Mesothelial cell of epicardium (in vitro differentiated cells): Measurements from ENCODE around the gene PIGV. TPM values are rescaled to one million over a fixed set of nuclear protein-coding genes. Genes with fewer than 3 reads are reported as not detected.

Experiments
- DNase-seq, 2 experiments: peaks; one replicate each; pipeline ENCODE4 v3.0.0; 2021; ENCODE audit warnings: low spot score in 2 of 2; ENCODE audit not compliant: unreplicated experiment in 2 of 2
- H3K27ac Mint-ChIP-seq: 2 replicates; pipeline ENCODE4 v1.8.0; 2021; ENCODE audit warnings: mixed read lengths
- H3K27me3 Mint-ChIP-seq: 2 replicates; pipeline ENCODE4 v1.8.0; 2021; ENCODE audit warnings: low read depth, mixed read lengths
- H3K36me3 Mint-ChIP-seq: 2 replicates; pipeline ENCODE4 v1.8.0; 2021; ENCODE audit warnings: mixed read lengths
- H3K4me1 Mint-ChIP-seq: 2 replicates; pipeline ENCODE4 v1.8.0; 2021; ENCODE audit warnings: mixed read lengths
- H3K4me3 Mint-ChIP-seq: 2 replicates; pipeline ENCODE4 v1.8.0; 2021; ENCODE audit warnings: mild to moderate bottlenecking, moderate library complexity, mixed read lengths
- H3K9me3 Mint-ChIP-seq: 2 replicates; pipeline ENCODE4 v1.8.0; 2021; ENCODE audit warnings: mixed read lengths
- total RNA-seq: library from RNA; stranded (reverse); gene quantifications from 3 replicates; pipeline ENCODE4 v1.2.1, GENCODE V29; 2021
- TF ChIP-seq, protein P1 (sequence below): fragments of 200-600 bp; sonication (generic); IDR thresholded peaks from one replicate; pipeline ENCODE4 v1.5.0; 2021; ENCODE audit warnings: antibody characterized with exemption; ENCODE audit not compliant: unreplicated experiment

Gene PIGV
- total RNA-seq, 1 donor from 2014 or later: 13.1 TPM

DNA sequence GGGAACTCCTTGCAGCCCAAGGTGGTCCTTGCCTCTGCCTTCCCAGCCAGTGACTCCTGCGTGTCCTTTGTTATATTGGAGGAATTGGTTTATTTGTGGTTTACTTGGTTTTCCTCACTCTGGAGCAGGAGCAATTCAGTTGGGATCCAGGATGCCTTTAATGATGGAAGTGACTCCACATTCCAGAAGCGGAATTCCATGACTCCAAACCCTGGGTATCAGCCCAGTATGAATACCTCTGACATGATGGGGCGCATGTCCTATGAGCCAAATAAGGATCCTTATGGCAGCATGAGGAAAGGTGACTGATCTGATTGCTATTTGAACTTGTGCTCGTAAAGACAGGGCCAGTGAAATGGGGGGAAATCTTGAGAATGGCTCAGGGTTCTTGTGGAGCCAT lies 15.1 kb upstream of the PIGV start:
- H3K36me3 Mint-ChIP-seq: peaks cover 76% of the 10 kb centered on the region
- H3K4me3 Mint-ChIP-seq: no peak overlapping the region
- no peak for DNase-seq
- H3K4me1 Mint-ChIP-seq: peaks cover 34% of the 10 kb centered on the region
- no peak overlapping the region for H3K27ac Mint-ChIP-seq
- H3K27me3 Mint-ChIP-seq: no peaks in the 10 kb centered on the region
- no peaks in the 10 kb centered on the region for H3K9me3 Mint-ChIP-seq
- TF ChIP-seq, protein P1, sequence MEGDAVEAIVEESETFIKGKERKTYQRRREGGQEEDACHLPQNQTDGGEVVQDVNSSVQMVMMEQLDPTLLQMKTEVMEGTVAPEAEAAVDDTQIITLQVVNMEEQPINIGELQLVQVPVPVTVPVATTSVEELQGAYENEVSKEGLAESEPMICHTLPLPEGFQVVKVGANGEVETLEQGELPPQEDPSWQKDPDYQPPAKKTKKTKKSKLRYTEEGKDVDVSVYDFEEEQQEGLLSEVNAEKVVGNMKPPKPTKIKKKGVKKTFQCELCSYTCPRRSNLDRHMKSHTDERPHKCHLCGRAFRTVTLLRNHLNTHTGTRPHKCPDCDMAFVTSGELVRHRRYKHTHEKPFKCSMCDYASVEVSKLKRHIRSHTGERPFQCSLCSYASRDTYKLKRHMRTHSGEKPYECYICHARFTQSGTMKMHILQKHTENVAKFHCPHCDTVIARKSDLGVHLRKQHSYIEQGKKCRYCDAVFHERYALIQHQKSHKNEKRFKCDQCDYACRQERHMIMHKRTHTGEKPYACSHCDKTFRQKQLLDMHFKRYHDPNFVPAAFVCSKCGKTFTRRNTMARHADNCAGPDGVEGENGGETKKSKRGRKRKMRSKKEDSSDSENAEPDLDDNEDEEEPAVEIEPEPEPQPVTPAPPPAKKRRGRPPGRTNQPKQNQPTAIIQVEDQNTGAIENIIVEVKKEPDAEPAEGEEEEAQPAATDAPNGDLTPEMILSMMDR: no peak

DNA sequence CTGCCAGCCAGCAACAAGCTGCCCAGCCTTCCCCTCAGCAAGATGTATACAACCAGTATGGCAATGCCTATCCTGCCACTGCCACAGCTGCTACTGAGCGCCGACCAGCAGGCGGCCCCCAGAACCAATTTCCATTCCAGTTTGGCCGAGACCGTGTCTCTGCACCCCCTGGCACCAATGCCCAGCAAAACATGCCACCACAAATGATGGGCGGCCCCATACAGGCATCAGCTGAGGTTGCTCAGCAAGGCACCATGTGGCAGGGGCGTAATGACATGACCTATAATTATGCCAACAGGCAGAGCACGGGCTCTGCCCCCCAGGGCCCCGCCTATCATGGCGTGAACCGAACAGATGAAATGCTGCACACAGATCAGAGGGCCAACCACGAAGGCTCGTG lies 13.3 kb upstream of the PIGV start:
- peaks cover 76% of the 10 kb centered on the region for H3K36me3 Mint-ChIP-seq
- peak overlapping the region; percentile 34 for H3K27ac Mint-ChIP-seq
- no peaks in the 10 kb centered on the region for H3K9me3 Mint-ChIP-seq
- TF ChIP-seq, protein P1: no peak
- no peaks in the 10 kb centered on the region for H3K27me3 Mint-ChIP-seq
- DNase-seq: no peak
- H3K4me3 Mint-ChIP-seq: no peak overlapping the region
- H3K4me1 Mint-ChIP-seq: peaks cover 19% of the 10 kb centered on the region

GRCh38 chr1:26775666-26776065 lies 12.1 kb upstream of the PIGV start:
- peaks cover 19% of the 10 kb centered on the region for H3K4me1 Mint-ChIP-seq
- H3K4me3 Mint-ChIP-seq: no peak overlapping the region
- peak overlapping the region; percentile 86 for H3K27ac Mint-ChIP-seq
- no peaks in the 10 kb centered on the region for H3K27me3 Mint-ChIP-seq
- H3K9me3 Mint-ChIP-seq: no peaks in the 10 kb centered on the region
- DNase-seq: no peak
- H3K36me3 Mint-ChIP-seq: peaks cover 74% of the 10 kb centered on the region
- TF ChIP-seq, protein P1: no peak

DNA sequence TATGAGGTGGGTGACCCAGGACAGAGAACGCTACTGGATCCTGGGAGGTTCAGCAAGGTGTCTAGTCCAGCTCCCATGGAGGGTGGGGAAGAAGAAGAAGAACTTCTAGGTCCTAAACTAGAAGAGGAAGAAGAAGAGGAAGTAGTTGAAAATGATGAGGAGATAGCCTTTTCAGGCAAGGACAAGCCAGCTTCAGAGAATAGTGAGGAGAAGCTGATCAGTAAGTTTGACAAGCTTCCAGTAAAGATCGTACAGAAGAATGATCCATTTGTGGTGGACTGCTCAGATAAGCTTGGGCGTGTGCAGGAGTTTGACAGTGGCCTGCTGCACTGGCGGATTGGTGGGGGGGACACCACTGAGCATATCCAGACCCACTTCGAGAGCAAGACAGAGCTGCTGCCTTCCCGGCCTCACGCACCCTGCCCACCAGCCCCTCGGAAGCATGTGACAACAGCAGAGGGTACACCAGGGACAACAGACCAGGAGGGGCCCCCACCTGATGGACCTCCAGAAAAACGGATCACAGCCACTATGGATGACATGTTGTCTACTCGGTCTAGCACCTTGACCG lies 8.6 kb upstream of the PIGV start:
- H3K27ac Mint-ChIP-seq: peak overlapping the region; percentile 36
- no peaks in the 10 kb centered on the region for H3K27me3 Mint-ChIP-seq
- no peaks in the 10 kb centered on the region for H3K9me3 Mint-ChIP-seq
- no peak overlapping the region for H3K4me3 Mint-ChIP-seq
- TF ChIP-seq, protein P1: no peak
- DNase-seq: no peak
- peaks cover 15% of the 10 kb centered on the region for H3K4me1 Mint-ChIP-seq
- H3K36me3 Mint-ChIP-seq: peaks cover 55% of the 10 kb centered on the region

GRCh38 chr1:26780344-26780957 lies 7.3 kb upstream of the PIGV start:
- Mint-ChIP-seq H3K27ac (no peak overlapping the region), H3K4me1 (peaks cover 28% of the 10 kb centered on the region), H3K27me3 (no peaks in the 10 kb centered on the region), H3K9me3 (no peaks in the 10 kb centered on the region), H3K36me3 (peaks cover 43% of the 10 kb centered on the region), H3K4me3 (no peak overlapping the region)
- TF ChIP-seq, protein P1: no peak
- DNase-seq: no peak
